ENCODE measurements around the gene RHBDF2. TPM values are rescaled to one million over a fixed set of nuclear protein-coding genes. Genes with fewer than 3 reads are reported as not detected.
A peak's percentile ranks its signal among the peaks of the same experiment; 100 is the strongest.

Gene RHBDF2
- total RNA-seq, 4 donors from 2014 or later, result 45.9 to 82.6 (median 52.6) TPM

DNA sequence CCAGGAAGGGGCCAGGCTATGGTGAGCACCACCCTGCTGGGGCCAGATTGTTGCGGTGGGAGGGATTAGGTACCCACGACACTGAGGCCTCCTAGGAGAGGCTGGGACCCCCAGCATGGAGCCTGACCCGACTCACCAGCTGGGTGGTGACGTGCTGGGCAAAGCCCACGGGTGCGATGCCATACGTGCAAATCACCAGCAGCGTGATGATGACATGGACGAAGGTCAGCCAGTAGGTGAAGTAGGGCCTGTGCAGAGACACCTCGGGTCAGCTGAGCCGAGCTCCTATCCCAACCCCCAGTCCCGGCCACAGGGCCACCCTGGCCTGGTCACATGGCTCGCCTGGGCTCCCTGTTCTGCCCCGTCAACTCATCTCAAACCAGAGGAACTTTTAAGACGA is 26.3 kb downstream of the RHBDF2 start:
- Histone ChIP-seq H3K27ac (no peak overlapping the region), H3K27me3 (no peaks in the 10 kb centered on the region), H3K9me3 (no peaks in the 10 kb centered on the region), H3K36me3 (peaks cover 69% of the 10 kb centered on the region), H3K4me3 (no peak overlapping the region), H3K4me1 (no peaks in the 10 kb centered on the region)
- TF ChIP-seq, protein P1, sequence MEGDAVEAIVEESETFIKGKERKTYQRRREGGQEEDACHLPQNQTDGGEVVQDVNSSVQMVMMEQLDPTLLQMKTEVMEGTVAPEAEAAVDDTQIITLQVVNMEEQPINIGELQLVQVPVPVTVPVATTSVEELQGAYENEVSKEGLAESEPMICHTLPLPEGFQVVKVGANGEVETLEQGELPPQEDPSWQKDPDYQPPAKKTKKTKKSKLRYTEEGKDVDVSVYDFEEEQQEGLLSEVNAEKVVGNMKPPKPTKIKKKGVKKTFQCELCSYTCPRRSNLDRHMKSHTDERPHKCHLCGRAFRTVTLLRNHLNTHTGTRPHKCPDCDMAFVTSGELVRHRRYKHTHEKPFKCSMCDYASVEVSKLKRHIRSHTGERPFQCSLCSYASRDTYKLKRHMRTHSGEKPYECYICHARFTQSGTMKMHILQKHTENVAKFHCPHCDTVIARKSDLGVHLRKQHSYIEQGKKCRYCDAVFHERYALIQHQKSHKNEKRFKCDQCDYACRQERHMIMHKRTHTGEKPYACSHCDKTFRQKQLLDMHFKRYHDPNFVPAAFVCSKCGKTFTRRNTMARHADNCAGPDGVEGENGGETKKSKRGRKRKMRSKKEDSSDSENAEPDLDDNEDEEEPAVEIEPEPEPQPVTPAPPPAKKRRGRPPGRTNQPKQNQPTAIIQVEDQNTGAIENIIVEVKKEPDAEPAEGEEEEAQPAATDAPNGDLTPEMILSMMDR (IDR thresholded peaks at IDR 0.05), result no peak
- TF ChIP-seq POLR2A (IDR thresholded peaks at IDR 0.05) (no peak), POLR2AphosphoS5 (IDR thresholded peaks at IDR 0.05) (no peak), EP300 (IDR thresholded peaks at IDR 0.05) (no peak)
- no peak for DNase-seq (ENCODE audit: low spot score in 2 of 2)
- 90% methylated on average over 14 of the region's 15 CpGs for WGBS

DNA sequence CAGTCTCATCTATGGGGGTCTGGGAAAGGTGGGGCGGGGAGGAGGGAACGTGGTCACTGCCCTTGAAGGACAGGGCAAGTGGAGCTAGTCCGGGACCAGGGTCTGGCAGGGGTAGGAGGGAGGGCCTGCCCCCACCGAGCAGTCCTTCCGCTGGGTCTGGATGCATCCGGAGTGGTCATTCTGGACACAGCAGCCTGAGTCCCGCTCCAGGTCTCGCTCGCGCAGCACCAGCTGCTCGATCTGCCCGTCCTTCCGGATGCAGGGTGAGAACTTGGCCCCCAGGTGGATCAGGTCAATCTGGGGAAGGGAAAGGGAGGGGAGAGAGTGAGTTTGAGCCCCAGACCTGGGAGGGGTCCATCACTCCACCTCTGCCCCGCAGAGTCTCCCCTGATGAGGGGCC is 27.0 kb downstream of the RHBDF2 start:
- H3K27ac ChIP-seq, result no peak overlapping the region
- H3K9me3 ChIP-seq, result no peaks in the 10 kb centered on the region
- DNase-seq (ENCODE audit: low spot score in 2 of 2), result no peak
- no peak for TF ChIP-seq EP300 (IDR thresholded peaks at IDR 0.05)
- TF ChIP-seq POLR2A (IDR thresholded peaks at IDR 0.05), result no peak
- TF ChIP-seq, protein P1 (IDR thresholded peaks at IDR 0.05), result no peak
- TF ChIP-seq POLR2AphosphoS5 (IDR thresholded peaks at IDR 0.05), result no peak
- H3K4me1 ChIP-seq, result no peaks in the 10 kb centered on the region
- H3K4me3 ChIP-seq, result no peak overlapping the region
- no peaks in the 10 kb centered on the region for H3K27me3 ChIP-seq
- H3K36me3 ChIP-seq, result peaks cover 70% of the 10 kb centered on the region
- WGBS, result 98% methylated on average over 14 of the region's 14 CpGs

DNA sequence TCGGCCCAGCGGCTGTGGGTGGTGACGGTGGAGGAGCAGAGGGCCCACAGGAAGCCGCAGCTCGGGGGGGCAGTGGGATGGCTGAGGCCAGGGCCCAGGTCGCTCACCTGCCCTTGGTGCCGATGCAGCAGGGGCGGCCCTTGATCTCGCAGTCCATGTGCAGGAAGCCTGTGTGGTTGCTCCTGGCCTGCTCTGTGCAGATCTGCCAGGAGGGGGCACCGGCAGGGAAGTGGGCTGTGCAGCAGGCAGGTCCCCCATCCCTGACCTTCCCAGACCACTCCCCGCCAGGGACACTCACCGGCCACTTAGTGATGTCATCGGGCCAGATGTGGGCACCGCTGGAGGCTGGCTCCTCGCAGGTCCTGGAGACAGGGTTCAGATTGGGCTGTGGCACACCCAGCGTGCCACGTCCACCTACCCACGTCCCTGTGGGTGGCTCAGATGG is 27.7 kb downstream of the RHBDF2 start:
- 92% methylated on average over 12 of the region's 18 CpGs for WGBS
- H3K9me3 ChIP-seq, result no peaks in the 10 kb centered on the region
- H3K4me1 ChIP-seq, result no peaks in the 10 kb centered on the region
- no peaks in the 10 kb centered on the region for H3K27me3 ChIP-seq
- peaks cover 64% of the 10 kb centered on the region for H3K36me3 ChIP-seq
- no peak overlapping the region for H3K4me3 ChIP-seq
- peak in 1 of 2 donors; percentile 54 for DNase-seq (ENCODE audit: low spot score in 2 of 2)
- TF ChIP-seq, protein P1 (IDR thresholded peaks at IDR 0.05), result peak in 1 of 2 donors; percentile 10
- no peak for TF ChIP-seq POLR2A (IDR thresholded peaks at IDR 0.05)
- H3K27ac ChIP-seq, result no peak overlapping the region

DNA sequence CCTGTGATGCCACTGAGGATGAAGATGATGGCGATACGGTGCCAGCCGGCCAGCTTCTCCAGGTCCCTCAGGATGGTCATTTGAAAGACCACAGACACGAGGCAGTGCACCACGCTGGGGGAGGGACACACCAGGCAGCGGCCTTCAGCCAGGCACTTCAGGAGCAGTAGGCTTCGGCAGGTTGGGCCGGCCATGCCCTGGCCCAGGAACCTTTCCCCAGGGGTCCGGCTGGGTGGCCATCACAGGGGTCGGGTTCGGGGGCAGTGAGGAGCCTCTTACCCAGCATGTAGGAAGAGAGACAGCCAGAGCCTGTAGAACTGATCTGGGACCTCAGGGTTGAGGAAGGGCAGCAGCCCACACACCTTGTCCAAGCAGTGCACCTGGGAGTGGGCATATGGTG is 28.5 kb downstream of the RHBDF2 start:
- Histone ChIP-seq H3K4me3 (no peak overlapping the region), H3K9me3 (no peaks in the 10 kb centered on the region), H3K4me1 (no peaks in the 10 kb centered on the region), H3K27ac (no peak overlapping the region), H3K27me3 (no peaks in the 10 kb centered on the region), H3K36me3 (peaks cover 59% of the 10 kb centered on the region)
- whole genome bisulfite sequencing, result 93% methylated on average over 3 of the region's 11 CpGs
- no peak for TF ChIP-seq POLR2A (IDR thresholded peaks at IDR 0.05)
- TF ChIP-seq, protein P1 (IDR thresholded peaks at IDR 0.05), result no peak
- no peak for TF ChIP-seq POLR2AphosphoS5 (IDR thresholded peaks at IDR 0.05)
- no peak for TF ChIP-seq EP300 (IDR thresholded peaks at IDR 0.05)
- no peak for DNase-seq (ENCODE audit: low spot score in 2 of 2)

DNA sequence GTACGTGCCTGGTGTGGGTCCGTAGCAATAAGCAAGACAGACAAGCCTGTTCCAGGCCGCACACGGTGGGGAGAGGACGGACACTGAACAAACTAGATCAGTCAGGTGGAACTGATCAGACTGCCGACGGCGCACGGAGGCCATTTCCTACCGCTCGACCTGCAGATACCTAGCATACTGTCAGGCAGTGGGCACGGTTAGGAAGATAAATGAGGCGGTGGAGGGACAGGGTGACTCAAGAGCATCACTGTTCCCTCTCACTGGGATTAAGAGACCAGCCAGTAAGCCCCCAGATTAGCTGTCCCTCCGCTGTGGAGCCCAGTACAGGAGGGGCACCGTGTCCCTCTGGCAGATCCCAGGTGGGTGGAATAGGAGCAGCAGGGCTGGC is 29.0 kb downstream of the RHBDF2 start:
- DNase-seq (ENCODE audit: low spot score in 2 of 2), result no peak
- 95% methylated on average over 12 of the region's 15 CpGs for WGBS
- H3K36me3 ChIP-seq, result peaks cover 54% of the 10 kb centered on the region

More for the DNA sequence above, 29.0 kb downstream of the RHBDF2 start:
- TF ChIP-seq, protein P1 (IDR thresholded peaks at IDR 0.05), result no peak
- TF ChIP-seq POLR2A (IDR thresholded peaks at IDR 0.05), result no peak
- Histone ChIP-seq H3K9me3 (no peaks in the 10 kb centered on the region), H3K27ac (no peak overlapping the region), H3K27me3 (no peaks in the 10 kb centered on the region), H3K4me1 (no peaks in the 10 kb centered on the region), H3K4me3 (no peak overlapping the region)

Measured in suprapubic skin (tissue), 4 donors.